22Rv1 (cell line): ENCODE measurements around the gene GRIN3B.

Experiments used
- H3K27ac ChIP-seq: fragments of 450-650 bp; 2 replicates; pipeline ENCODE4 v1.5.1; 2017
- ZFX ChIP-seq: fragments of 450-650 bp; IDR thresholded peaks from 2 replicates; pipeline ENCODE4 v1.6.1; 2017; ENCODE audit warnings: antibody characterized with exemption, borderline replicate concordance
- TF ChIP-seq, protein P1 (sequence below): fragments of 450-650 bp; IDR thresholded peaks from 2 replicates; pipeline ENCODE4 v1.5.1; 2017; ENCODE audit warnings: mild to moderate bottlenecking

GRIN3B gene

GRCh38 chr19:1006711-1007398, 6.6 kb downstream of the GRIN3B start:
- TF ChIP-seq, protein P1, sequence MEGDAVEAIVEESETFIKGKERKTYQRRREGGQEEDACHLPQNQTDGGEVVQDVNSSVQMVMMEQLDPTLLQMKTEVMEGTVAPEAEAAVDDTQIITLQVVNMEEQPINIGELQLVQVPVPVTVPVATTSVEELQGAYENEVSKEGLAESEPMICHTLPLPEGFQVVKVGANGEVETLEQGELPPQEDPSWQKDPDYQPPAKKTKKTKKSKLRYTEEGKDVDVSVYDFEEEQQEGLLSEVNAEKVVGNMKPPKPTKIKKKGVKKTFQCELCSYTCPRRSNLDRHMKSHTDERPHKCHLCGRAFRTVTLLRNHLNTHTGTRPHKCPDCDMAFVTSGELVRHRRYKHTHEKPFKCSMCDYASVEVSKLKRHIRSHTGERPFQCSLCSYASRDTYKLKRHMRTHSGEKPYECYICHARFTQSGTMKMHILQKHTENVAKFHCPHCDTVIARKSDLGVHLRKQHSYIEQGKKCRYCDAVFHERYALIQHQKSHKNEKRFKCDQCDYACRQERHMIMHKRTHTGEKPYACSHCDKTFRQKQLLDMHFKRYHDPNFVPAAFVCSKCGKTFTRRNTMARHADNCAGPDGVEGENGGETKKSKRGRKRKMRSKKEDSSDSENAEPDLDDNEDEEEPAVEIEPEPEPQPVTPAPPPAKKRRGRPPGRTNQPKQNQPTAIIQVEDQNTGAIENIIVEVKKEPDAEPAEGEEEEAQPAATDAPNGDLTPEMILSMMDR = no peak
- no peak for TF ChIP-seq ZFX
- no peak overlapping the region for H3K27ac ChIP-seq

DNA sequence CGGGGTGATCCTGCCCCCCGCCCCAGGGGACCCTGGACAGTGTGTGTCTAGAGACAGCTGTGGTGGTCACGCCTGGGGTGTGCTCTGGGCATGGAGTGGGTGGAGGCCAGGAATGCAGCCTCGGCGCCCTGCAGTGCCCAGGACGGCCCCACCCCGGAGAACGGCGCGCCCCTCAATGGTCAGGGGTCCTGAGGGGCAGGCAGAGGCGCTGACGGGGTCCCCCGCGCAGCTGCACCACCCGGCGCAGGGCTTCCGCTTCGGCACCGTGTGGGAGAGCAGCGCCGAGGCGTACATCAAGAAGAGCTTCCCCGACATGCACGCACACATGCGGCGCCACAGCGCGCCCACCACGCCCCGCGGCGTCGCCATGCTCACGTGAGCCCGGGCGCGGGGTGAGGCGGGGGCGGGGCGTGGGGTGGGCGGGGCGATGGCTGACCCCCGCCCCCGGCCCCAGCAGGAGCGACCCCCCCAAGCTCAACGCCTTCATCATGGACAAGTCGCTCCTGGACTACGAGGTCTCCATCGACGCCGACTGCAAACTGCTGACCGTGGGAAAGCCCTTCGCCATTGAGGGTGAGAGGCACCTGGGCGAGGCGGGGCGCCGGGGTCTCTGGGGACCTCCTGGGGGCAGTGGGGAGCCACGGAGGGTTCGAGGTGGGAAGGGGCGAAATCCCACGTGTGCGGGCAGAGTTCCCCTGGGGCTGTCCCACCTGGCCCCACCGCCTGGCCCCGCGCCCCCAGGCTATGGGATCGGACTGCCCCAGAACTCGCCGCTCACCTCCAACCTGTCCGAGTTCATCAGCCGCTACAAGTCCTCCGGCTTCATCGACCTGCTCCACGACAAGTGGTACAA, 7.4 kb downstream of the GRIN3B start:
- TF ChIP-seq ZFX = no peak
- TF ChIP-seq, protein P1 = no peak
- no peak overlapping the region for H3K27ac ChIP-seq

DNA sequence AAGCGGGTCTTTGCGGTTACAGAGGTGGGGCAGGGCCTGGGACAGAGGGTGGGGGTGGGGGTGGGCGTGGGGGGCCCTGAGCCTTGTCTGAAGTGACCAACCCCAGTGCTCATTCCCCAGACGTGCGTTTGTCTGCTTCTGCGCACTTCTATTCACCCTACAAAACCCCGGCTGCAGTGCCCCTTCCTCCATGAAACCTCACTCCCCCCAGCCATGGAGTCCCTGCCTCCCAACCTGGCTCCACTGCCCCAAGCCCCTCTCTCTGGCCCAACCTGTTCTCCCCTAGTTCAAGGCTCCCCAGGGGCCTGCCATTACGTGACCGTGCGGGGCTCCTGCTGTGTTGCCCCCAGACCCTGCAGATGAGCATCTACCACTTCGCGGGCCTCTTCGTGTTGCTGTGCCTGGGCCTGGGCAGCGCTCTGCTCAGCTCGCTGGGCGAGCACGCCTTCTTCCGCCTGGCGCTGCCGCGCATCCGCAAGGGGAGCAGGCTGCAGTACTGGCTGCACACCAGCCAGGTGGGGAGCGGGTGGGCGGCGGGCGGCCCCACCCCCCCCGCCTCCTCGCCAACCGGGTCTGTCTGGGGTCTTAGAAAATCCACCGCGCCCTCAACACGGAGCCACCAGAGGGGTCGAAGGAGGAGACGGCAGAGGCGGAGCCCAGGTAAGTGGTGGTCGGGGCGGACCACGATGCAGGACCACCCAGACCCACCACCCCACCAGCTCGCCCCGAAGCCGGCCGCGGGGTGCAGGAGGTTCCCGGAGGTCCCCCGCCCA, 8.2 kb downstream of the GRIN3B start:
- H3K27ac ChIP-seq = no peak overlapping the region
- TF ChIP-seq, protein P1 = no peak
- no peak for TF ChIP-seq ZFX

DNA sequence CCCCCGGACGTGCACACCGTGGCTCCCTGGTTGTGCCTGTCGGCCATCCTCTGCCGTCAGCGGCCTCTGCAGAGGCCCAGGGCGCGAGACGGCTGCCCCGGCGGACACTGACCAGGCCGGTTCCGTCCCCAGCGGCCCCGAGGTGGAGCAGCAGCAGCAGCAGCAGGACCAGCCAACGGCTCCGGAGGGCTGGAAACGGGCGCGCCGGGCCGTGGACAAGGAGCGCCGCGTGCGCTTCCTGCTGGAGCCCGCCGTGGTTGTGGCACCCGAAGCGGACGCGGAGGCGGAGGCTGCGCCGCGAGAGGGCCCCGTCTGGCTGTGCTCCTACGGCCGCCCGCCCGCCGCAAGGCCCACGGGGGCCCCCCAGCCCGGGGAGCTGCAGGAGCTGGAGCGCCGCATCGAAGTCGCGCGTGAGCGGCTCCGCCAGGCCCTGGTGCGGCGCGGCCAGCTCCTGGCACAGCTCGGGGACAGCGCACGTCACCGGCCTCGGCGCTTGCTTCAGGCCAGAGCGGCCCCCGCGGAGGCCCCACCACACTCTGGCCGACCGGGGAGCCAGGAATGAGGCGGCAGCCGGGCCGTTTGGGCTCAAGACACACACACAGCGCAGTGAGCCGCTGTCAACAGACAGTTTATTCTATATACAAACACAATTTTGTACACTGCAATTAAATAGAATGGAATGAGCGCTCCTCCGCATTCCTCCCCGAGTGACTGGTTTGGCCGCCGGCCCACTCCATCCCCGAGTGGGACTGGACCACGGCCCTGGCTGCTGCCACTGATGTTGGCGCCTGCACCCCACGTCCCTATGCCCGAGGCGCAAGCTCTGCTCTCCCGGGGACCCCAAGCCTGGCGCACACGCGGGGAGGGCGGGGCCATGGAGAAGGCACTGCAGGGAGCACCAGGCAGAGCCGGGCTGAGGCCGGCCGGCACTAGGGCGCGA, 9.1 kb downstream of the GRIN3B start:
- H3K27ac ChIP-seq = no peak overlapping the region
- TF ChIP-seq, protein P1 = no peak

- H3K27ac ChIP-seq = no peak overlapping the region
Measured at GRCh38 chr19:1009981-1010538, 9.8 kb downstream of the GRIN3B start.

More at GRCh38 chr19:1009981-1010538, 9.8 kb downstream of the GRIN3B start:
- TF ChIP-seq ZFX = no peak
- TF ChIP-seq, protein P1 = no peak
